K562 treated with DMSO at 1 percent for 12 hours (cell line): Measurements from ENCODE around the gene FOXC1. TPM values are rescaled to one million over a fixed set of nuclear protein-coding genes. Genes with fewer than 3 reads are reported as not detected.

ENCODE experiments used
- total RNA-seq: library from RNA; unstranded; fragments of 300-600 nt; gene quantifications from 2 replicates; pipeline ENCODE4 v1.2.3, GENCODE V29; 2022; ENCODE audit not compliant: insufficient read depth

Gene FOXC1
- total RNA-seq = not detected in 2 replicates

GRCh38 chr6:1609648-1610496 lies at the start of gene FOXC1:
Gene FOXC1 (plus strand): TSS chr6:1609915. CDS start chr6:1610446, 531 bp downstream.

Other genes starting within 250 kb of the FOXC1 start
- gene FOXF2, start 220.3 kb upstream of the FOXC1 start, total RNA-seq = not detected in 2 replicates